Endodermal cell (in vitro differentiated cells): ENCODE results near the gene RPL4. TPM values are rescaled to one million over a fixed set of nuclear protein-coding genes. Genes with fewer than 3 reads are reported as not detected.

Experiments
- DNase-seq: peaks from one replicate; pipeline ENCODE4 v3.0.0-alpha.2; 2017
- H3K27ac ChIP-seq: 2 replicates; pipeline ENCODE4 v1.5.1; 2013; ENCODE audit warnings: mild to moderate bottlenecking, low read depth, low read length, moderate library complexity
- H3K27me3 ChIP-seq: 2 replicates; pipeline ENCODE4 v1.6.1; 2013; ENCODE audit warnings: mild to moderate bottlenecking, low read length, moderate library complexity; ENCODE audit not compliant: insufficient read depth, control insufficient read depth, poor library complexity, severe bottlenecking
- H3K36me3 ChIP-seq: 2 replicates; pipeline ENCODE4 v1.7.0; 2013; ENCODE audit warnings: mild to moderate bottlenecking, low read length, moderate library complexity; ENCODE audit not compliant: control insufficient read depth, insufficient read depth
- H3K4me1 ChIP-seq: one replicate; pipeline ENCODE4 v1.7.0; 2013; ENCODE audit warnings: low read length; ENCODE audit not compliant: control insufficient read depth, insufficient read depth
- H3K4me3 ChIP-seq: 2 replicates; pipeline ENCODE4 v1.5.1; 2013; ENCODE audit warnings: mild to moderate bottlenecking, low read length, moderate library complexity
- H3K9ac ChIP-seq: 2 replicates; pipeline ENCODE4 v1.6.1; 2013; ENCODE audit warnings: mild to moderate bottlenecking, low read length, moderate library complexity; ENCODE audit not compliant: poor library complexity, severe bottlenecking; ENCODE audit errors: extremely low read depth
- H3K9me3 ChIP-seq: 2 replicates; pipeline ENCODE4 v1.6.1; 2013; ENCODE audit warnings: mild to moderate bottlenecking, low read length, moderate library complexity; ENCODE audit not compliant: control insufficient read depth
- H3K27ac Mint-ChIP-seq: 2 replicates; pipeline ENCODE4 v1.8.0; 2020; ENCODE audit warnings: mixed read lengths
- H3K27me3 Mint-ChIP-seq: 2 replicates; pipeline ENCODE4 v1.8.0; 2021; ENCODE audit warnings: mild to moderate bottlenecking, mixed read lengths; ENCODE audit not compliant: insufficient read depth
- H3K36me3 Mint-ChIP-seq: 2 replicates; pipeline ENCODE4 v1.8.0; 2020; ENCODE audit warnings: low read depth, mixed read lengths
- H3K4me1 Mint-ChIP-seq: 2 replicates; pipeline ENCODE4 v1.8.0; 2020; ENCODE audit warnings: mixed read lengths
- H3K4me3 Mint-ChIP-seq: 2 replicates; pipeline ENCODE4 v1.8.0; 2020; ENCODE audit warnings: mild to moderate bottlenecking, moderate library complexity, mixed read lengths
- H3K9me3 Mint-ChIP-seq: 2 replicates; pipeline ENCODE4 v1.8.0; 2020; ENCODE audit warnings: mild to moderate bottlenecking, mixed read lengths
- WGBS, 2 experiments: methylation state at CpG; one replicate each; pipeline versions ENCODE4 v1.1.5 to v1.1.7; 2013; ENCODE audit warnings: missing lambda C conversion rate in 2 of 2, mixed read lengths in 1 of 2; ENCODE audit not compliant: insufficient coverage in 1 of 2, insufficient read length in 1 of 2; 5-methylcytosine and 5-hydroxymethylcytosine counted together
- total RNA-seq, 2 donors: library from RNA; stranded (reverse); fragmentation: NEBNext Ultra II Directional in 1 of 2; extraction: Animal tissue kit (Norgen Biotek cat#: 25700) in 1 of 2; gene quantifications; 2 replicates in 1 of 2; 3 replicates in 1 of 2; pipeline ENCODE4 v1.2.1, GENCODE V29; 2021
- TF ChIP-seq, protein P1 (sequence below): fragments of 200-600 bp; sonication (generic); conservative IDR thresholded peaks from 2 replicates; pipeline ENCODE4 v1.5.0; 2021; ENCODE audit warnings: antibody characterized with exemption, mild to moderate bottlenecking

Gene RPL4
- total RNA-seq, 2 donors from 2014 or later: 2,700 to 3,227 TPM

DNA sequence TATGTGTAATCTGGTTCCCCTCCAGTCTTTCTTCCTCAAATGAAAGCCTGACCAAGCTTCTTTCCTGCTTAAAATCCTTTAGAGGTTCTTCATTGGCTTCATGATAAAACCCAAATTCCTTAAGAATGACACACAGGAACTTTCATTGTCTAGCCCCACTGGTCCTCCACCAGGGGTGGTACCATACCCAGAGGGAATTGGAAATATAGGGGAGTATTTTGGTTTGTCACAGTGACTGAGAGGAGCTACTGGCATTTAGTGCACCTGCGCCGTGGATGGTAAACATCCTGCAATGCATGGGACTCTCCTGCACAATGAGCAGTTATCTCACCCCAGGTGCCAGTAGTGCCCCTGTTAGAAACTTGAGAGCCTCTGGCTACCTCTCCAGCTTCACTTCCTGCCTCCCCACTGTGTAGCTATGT, 11.3 kb upstream of the RPL4 start:
- no peaks in the 10 kb centered on the region for H3K4me1 Mint-ChIP-seq
- peaks cover 37% of the 10 kb centered on the region for H3K36me3 Mint-ChIP-seq
- no peaks in the 10 kb centered on the region for H3K27me3 ChIP-seq
- H3K4me1 ChIP-seq: no peaks in the 10 kb centered on the region
- WGBS, 2 experiments: 94 to 100% methylated on average over 2 of the region's 2 CpGs
- no peaks in the 10 kb centered on the region for H3K9me3 ChIP-seq
- H3K27me3 Mint-ChIP-seq: no peaks in the 10 kb centered on the region
- no peak overlapping the region for H3K27ac Mint-ChIP-seq
- no peak for DNase-seq
- no peak overlapping the region for H3K4me3 Mint-ChIP-seq
- no peak overlapping the region for H3K4me3 ChIP-seq
- no peak overlapping the region for H3K9ac ChIP-seq
- TF ChIP-seq, protein P1, sequence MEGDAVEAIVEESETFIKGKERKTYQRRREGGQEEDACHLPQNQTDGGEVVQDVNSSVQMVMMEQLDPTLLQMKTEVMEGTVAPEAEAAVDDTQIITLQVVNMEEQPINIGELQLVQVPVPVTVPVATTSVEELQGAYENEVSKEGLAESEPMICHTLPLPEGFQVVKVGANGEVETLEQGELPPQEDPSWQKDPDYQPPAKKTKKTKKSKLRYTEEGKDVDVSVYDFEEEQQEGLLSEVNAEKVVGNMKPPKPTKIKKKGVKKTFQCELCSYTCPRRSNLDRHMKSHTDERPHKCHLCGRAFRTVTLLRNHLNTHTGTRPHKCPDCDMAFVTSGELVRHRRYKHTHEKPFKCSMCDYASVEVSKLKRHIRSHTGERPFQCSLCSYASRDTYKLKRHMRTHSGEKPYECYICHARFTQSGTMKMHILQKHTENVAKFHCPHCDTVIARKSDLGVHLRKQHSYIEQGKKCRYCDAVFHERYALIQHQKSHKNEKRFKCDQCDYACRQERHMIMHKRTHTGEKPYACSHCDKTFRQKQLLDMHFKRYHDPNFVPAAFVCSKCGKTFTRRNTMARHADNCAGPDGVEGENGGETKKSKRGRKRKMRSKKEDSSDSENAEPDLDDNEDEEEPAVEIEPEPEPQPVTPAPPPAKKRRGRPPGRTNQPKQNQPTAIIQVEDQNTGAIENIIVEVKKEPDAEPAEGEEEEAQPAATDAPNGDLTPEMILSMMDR: no peak
- peaks cover 72% of the 10 kb centered on the region for H3K36me3 ChIP-seq
- no peaks in the 10 kb centered on the region for H3K9me3 Mint-ChIP-seq
- no peak overlapping the region for H3K27ac ChIP-seq

DNA sequence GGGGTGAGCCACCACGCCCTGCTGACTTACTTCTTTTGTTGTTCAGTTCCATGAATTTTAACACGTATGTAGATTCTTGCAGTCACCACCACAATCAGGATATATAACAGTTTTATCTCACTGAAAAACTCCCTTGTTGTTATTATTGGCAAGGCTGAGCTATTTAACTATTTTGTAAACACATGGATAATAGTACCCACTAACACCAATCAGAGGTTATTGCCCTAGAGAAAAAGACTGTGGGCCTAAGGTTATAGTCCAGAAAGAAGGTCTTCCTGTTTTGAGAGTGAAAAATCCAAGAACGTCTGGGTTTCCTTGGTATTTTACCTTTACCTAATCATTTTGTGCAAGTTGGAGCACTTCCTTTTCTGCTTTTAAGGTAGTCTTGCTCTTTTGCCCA, 9.9 kb upstream of the RPL4 start:
- no peaks in the 10 kb centered on the region for H3K27me3 ChIP-seq
- no peak overlapping the region for H3K4me3 ChIP-seq
- H3K36me3 ChIP-seq: peaks cover 68% of the 10 kb centered on the region
- Mint-ChIP-seq H3K4me3 (no peak overlapping the region), H3K4me1 (no peaks in the 10 kb centered on the region), H3K36me3 (peaks cover 36% of the 10 kb centered on the region), H3K9me3 (no peaks in the 10 kb centered on the region), H3K27me3 (no peaks in the 10 kb centered on the region), H3K27ac (peak overlapping the region; percentile 29)
- 90 to 98% methylated on average over 2 to 3 of the region's 3 CpGs for WGBS, 2 experiments
- no peak overlapping the region for H3K27ac ChIP-seq
- no peak overlapping the region for H3K9ac ChIP-seq
- TF ChIP-seq, protein P1: no peak
- H3K9me3 ChIP-seq: no peaks in the 10 kb centered on the region
- no peak for DNase-seq
- H3K4me1 ChIP-seq: no peaks in the 10 kb centered on the region

DNA sequence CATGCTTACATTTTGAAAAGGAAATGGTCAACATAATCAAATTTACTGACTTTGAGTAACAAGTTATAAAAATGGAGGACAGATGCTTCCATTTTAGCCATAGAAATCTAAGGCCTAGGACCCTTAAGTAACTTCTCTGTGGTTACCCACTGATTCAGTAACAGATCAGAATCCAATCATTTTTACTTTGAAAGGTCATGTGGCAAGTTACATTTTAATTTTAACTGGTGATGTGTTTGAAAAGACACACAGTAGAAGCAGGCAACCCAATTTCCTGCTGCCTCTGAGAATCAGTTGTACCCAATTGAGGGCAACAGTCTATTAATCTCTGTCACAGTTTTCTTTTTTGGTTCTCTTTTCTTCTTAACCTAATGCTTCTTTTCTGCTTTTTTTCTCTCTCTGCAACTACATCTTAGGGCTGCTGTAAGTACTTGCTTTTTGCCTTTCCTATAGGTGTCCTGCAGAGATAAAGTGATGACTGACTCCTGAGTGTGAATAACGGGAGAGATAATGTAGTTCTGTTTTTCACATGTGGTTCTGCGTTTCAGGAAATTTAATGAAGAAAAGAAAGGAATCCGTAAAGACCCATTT, 3.7 kb upstream of the RPL4 start:
- no peak overlapping the region for H3K4me3 Mint-ChIP-seq
- WGBS, 2 experiments: 92 to 100% methylated on average over 1 to 3 of the region's 3 CpGs

More for the DNA sequence above, 3.7 kb upstream of the RPL4 start:
- H3K36me3 Mint-ChIP-seq: peaks cover 26% of the 10 kb centered on the region
- no peak for DNase-seq
- H3K9me3 Mint-ChIP-seq: no peaks in the 10 kb centered on the region
- H3K27me3 ChIP-seq: no peaks in the 10 kb centered on the region
- H3K9me3 ChIP-seq: no peaks in the 10 kb centered on the region
- H3K27ac Mint-ChIP-seq: peak overlapping the region; percentile 2
- H3K4me1 ChIP-seq: no peaks in the 10 kb centered on the region
- H3K27me3 Mint-ChIP-seq: no peaks in the 10 kb centered on the region
- TF ChIP-seq, protein P1: no peak
- H3K9ac ChIP-seq: no peak overlapping the region
- no peak overlapping the region for H3K27ac ChIP-seq
- H3K36me3 ChIP-seq: peaks cover 40% of the 10 kb centered on the region
- no peak overlapping the region for H3K4me3 ChIP-seq
- H3K4me1 Mint-ChIP-seq: peaks cover 22% of the 10 kb centered on the region
